A549 treated with CORT108297 at 1 μM for 4 hours (cell line): ENCODE data around the gene NHERF1. TPM values are rescaled to one million over a fixed set of nuclear protein-coding genes. Genes with fewer than 3 reads are reported as not detected.

Experiments used
- total RNA-seq: library from RNA; stranded (reverse); fragments of 200-300 nt; extraction: Qiagen RNA extraction; gene quantifications from 5 replicates; pipeline ENCODE4 v1.2.3, GENCODE V29; 2022

Gene NHERF1
- total RNA-seq, result 35.3 to 45.9 TPM (median 44.4 TPM) in 5 replicates

GRCh38 chr17:74748529-74749278 is at the start of gene NHERF1:
Gene NHERF1, plus strand, starts transcription at chr17:74748628. Its CDS starts 219 bp downstream, at chr17:74748847.

GRCh38 chr17:74712756-74713155 is 35.7 kb upstream of the NHERF1 start, which contains the start of gene CD300LF:
Gene CD300LF, minus strand, starts transcription at chr17:74712923. Its CDS starts 57 bp downstream, at chr17:74712866.

GRCh38 chr17:74736513-74737298 is 11.7 kb upstream of the NHERF1 start, which contains the start of gene RAB37:
Gene RAB37, plus strand, starts transcription at chr17:74737256. Its CDS starts 17 bp downstream, at chr17:74737273.

GRCh38 chr17:74776044-74776962 is 27.9 kb downstream of the NHERF1 start, which contains the start of gene NAT9:
Gene NAT9, minus strand, starts transcription at chr17:74776345. Its CDS starts 647 bp downstream, at chr17:74775698.

Other genes starting within 250 kb of the NHERF1 start
- gene CD300LB, start 217.2 kb upstream of the NHERF1 start, total RNA-seq, result 0.03 to 0.14 TPM (median 0.09 TPM) in 4 of 5 replicates, not detected in the other
- gene CD300C, start 202.5 kb upstream of the NHERF1 start, total RNA-seq, result 0.09 to 0.20 TPM (median 0.16 TPM) in 5 replicates
- gene CD300H, start 181.1 kb upstream of the NHERF1 start, total RNA-seq, result 0.32 to 0.76 TPM (median 0.53 TPM) in 5 replicates
- gene CD300LD, start 156.3 kb upstream of the NHERF1 start, total RNA-seq, result not detected in 5 replicates
- 0.02 TPM in 1 of 5 replicates, not detected in the others for gene CD300E, start 124.9 kb upstream of the NHERF1 start, total RNA-seq
- not detected in 5 replicates for gene CD300LF, start 35.7 kb upstream of the NHERF1 start, total RNA-seq
- gene RAB37, start 11.4 kb upstream of the NHERF1 start, total RNA-seq, result 0.87 to 1.7 TPM (median 1.2 TPM) in 5 replicates
- gene NAT9, start 27.7 kb downstream of the NHERF1 start, total RNA-seq, result 52.9 to 62.5 TPM (median 57.2 TPM) in 5 replicates
- gene GRIN2C, start 111.3 kb downstream of the NHERF1 start, total RNA-seq, result 0.07 to 0.61 TPM (median 0.24 TPM) in 5 replicates
- gene FDXR, start 124.4 kb downstream of the NHERF1 start, total RNA-seq, result 48.6 to 77.1 TPM (median 65.5 TPM) in 5 replicates
- 0.06 to 0.12 TPM in 2 of 5 replicates, not detected in the others for gene FADS6, start 145.0 kb downstream of the NHERF1 start, total RNA-seq
- 0.03 to 0.11 TPM (median 0.08 TPM) in 5 replicates for gene USH1G, start 174.6 kb downstream of the NHERF1 start, total RNA-seq
- gene OTOP2, start 175.6 kb downstream of the NHERF1 start, total RNA-seq, result 0.05 to 0.08 TPM (median 0.05 TPM) in 4 of 5 replicates, not detected in the other
- gene OTOP3, start 187.3 kb downstream of the NHERF1 start, total RNA-seq, result 0.05 TPM in 1 of 5 replicates, not detected in the others
- 6.0 to 9.9 TPM (median 9.0 TPM) in 5 replicates for gene HID1, start 224.1 kb downstream of the NHERF1 start, total RNA-seq
- gene CDR2L, start 239.0 kb downstream of the NHERF1 start, total RNA-seq, result 37.1 to 57.1 TPM (median 52.4 TPM) in 5 replicates